ENCODE data around the gene RNF207. TPM values are rescaled to one million over a fixed set of nuclear protein-coding genes. Genes with fewer than 3 reads are reported as not detected.

RNF207 gene
- total RNA-seq, 1 experiment from 2014 or later: 3.9 TPM

- DNase-seq (ENCODE audit: low read depth): peak; percentile 39
Observed at GRCh38 chr1:6234502-6235295, 28.8 kb downstream of the RNF207 start.

- no peak for DNase-seq (ENCODE audit: low read depth)
Observed at GRCh38 chr1:6235296-6235677, 29.4 kb downstream of the RNF207 start.

GRCh38 chr1:6237093-6237492, 31.2 kb downstream of the RNF207 start:
- DNase-seq (ENCODE audit: low read depth): no peak

- DNase-seq (ENCODE audit: low read depth): no peak
Observed at GRCh38 chr1:6239213-6239752, 33.4 kb downstream of the RNF207 start.

GRCh38 chr1:6239950-6240768, 34.2 kb downstream of the RNF207 start:
- DNase-seq (ENCODE audit: low read depth): peak; percentile 57

- DNase-seq (ENCODE audit: low read depth): no peak
Observed at GRCh38 chr1:6241107-6241886, 35.4 kb downstream of the RNF207 start.

- DNase-seq (ENCODE audit: low read depth): no peak
Observed at GRCh38 chr1:6241887-6242740, 36.2 kb downstream of the RNF207 start.

GRCh38 chr1:6243053-6243834, 37.3 kb downstream of the RNF207 start:
- no peak for DNase-seq (ENCODE audit: low read depth)

GRCh38 chr1:6243993-6244392, 38.1 kb downstream of the RNF207 start, which contains the start of gene HES3:
TSS of gene HES3 (plus strand) at chr1:6244179. CDS start at chr1:6244366, 187 bp downstream.
- no peak for DNase-seq (ENCODE audit: low read depth)

GRCh38 chr1:6244401-6245049, 38.6 kb downstream of the RNF207 start:
- no peak for DNase-seq (ENCODE audit: low read depth)

GRCh38 chr1:6245086-6245868, 39.4 kb downstream of the RNF207 start:
- peak; percentile 73 for DNase-seq (ENCODE audit: low read depth)

GRCh38 chr1:6245869-6246496, 40.1 kb downstream of the RNF207 start:
- DNase-seq (ENCODE audit: low read depth): no peak

GRCh38 chr1:6246497-6247467, 40.9 kb downstream of the RNF207 start:
- DNase-seq (ENCODE audit: low read depth): peak; percentile 63

GRCh38 chr1:6247651-6248050, 41.7 kb downstream of the RNF207 start:
- DNase-seq (ENCODE audit: low read depth): no peak

- DNase-seq (ENCODE audit: low read depth): no peak
Observed at GRCh38 chr1:6248161-6248776, 42.4 kb downstream of the RNF207 start.

- DNase-seq (ENCODE audit: low read depth): no peak
Observed at GRCh38 chr1:6248932-6249738, 43.2 kb downstream of the RNF207 start.
